Uterus (tissue), 4 donors: ENCODE results near the gene EIF4E2. TPM values are rescaled to one million over a fixed set of nuclear protein-coding genes. Genes with fewer than 3 reads are reported as not detected.

Source experiments
- DNase-seq, 2 donors: peaks; one replicate each; pipeline ENCODE4 v3.0.0-alpha.2; 2019 to 2020
- H3K27ac ChIP-seq, 2 donors: fragments of 200-600 bp; sonication (generic); 1 replicate in 1 of 2; 2 replicates in 1 of 2; pipeline ENCODE4 v1.5.1; 2016 to 2018
- H3K27me3 ChIP-seq, 2 donors: fragments of 200-600 bp; sonication (generic); one replicate each; pipeline ENCODE4 v1.5.1; 2018 to 2019; ENCODE audit warnings: control low read depth in 1 of 2
- H3K36me3 ChIP-seq, 2 donors: fragments of 200-600 bp; sonication (generic); one replicate each; pipeline ENCODE4 v1.5.1; 2019; ENCODE audit warnings: control low read depth in 1 of 2
- H3K4me1 ChIP-seq, 2 donors: fragments of 200-600 bp; sonication (generic); one replicate each; pipeline ENCODE4 v1.5.1; 2018 to 2019; ENCODE audit warnings: control low read depth in 1 of 2
- H3K4me3 ChIP-seq, 2 donors: fragments of 200-600 bp; sonication (generic); 1 replicate in 1 of 2; 2 replicates in 1 of 2; pipeline ENCODE4 v1.5.1; 2018 to 2019; ENCODE audit warnings: mild to moderate bottlenecking in 1 of 2
- H3K9me3 ChIP-seq, 2 donors: fragments of 200-600 bp; sonication (generic); one replicate each; pipeline ENCODE4 v1.5.1; 2019; ENCODE audit warnings: control low read depth in 1 of 2
- CTCF ChIP-seq, 4 experiments: fragments of 200-600 bp in 2 of 4; fragments of 450-650 bp in 2 of 4; sonication (generic) in 2 of 4; IDR thresholded peaks; one replicate each; pipeline ENCODE4 v1.5.1; 2016 to 2019; ENCODE audit warnings: antibody characterized with exemption in 4 of 4, mild to moderate bottlenecking in 2 of 4, moderate library complexity in 1 of 4
- POLR2A ChIP-seq, 2 donors: fragments of 450-650 bp; IDR thresholded peaks; one replicate each; pipeline ENCODE4 v1.6.1; 2016; ENCODE audit warnings: antibody characterized with exemption in 2 of 2, mild to moderate bottlenecking in 1 of 2, moderate library complexity in 1 of 2
- intact Hi-C: fragments of 100-400 bp; cut with DNase I; formaldehyde crosslinking; loops from one replicate; pipeline ENCODE4 v1.15.1; 2023; ENCODE audit warnings: low total_unique reads
- total RNA-seq, 4 donors: library from RNA; depleted of rRNA in 3 of 4; stranded (reverse); fragments of >200 nt in 3 of 4; gene quantifications; one replicate each; pipeline versions ENCODE4 v1.1.0 to v1.2.4, GENCODE V29; 2014 to 2023
- donor health status: DM: yes; HTN: yes; CAD: no.

Gene EIF4E2
- total RNA-seq, 4 donors from 2014 or later, result 24.3 to 195 (median 56.6) TPM

- intact Hi-C loops, result no loop called here
- Histone ChIP-seq H3K4me3 (no peak overlapping the region), H3K27me3 (no peaks in the 10 kb centered on the region), H3K9me3 (no peaks in the 10 kb centered on the region), H3K4me1 (no peaks in the 10 kb centered on the region), H3K36me3 (no peaks in the 10 kb centered on the region), H3K27ac (no peak overlapping the region)
- no peak for DNase-seq
- TF ChIP-seq POLR2A (IDR thresholded peaks at IDR 0.05), result no peak
- no peak for TF ChIP-seq CTCF (IDR thresholded peaks at IDR 0.05)
Measured at GRCh38 chr2:232533944-232534710, 16.4 kb upstream of the EIF4E2 start.

- Histone ChIP-seq H3K36me3 (no peaks in the 10 kb centered on the region), H3K27ac (no peak overlapping the region), H3K27me3 (no peaks in the 10 kb centered on the region), H3K9me3 (no peaks in the 10 kb centered on the region), H3K4me1 (no peaks in the 10 kb centered on the region), H3K4me3 (no peak overlapping the region)
- no peak for DNase-seq
- no peak for TF ChIP-seq POLR2A (IDR thresholded peaks at IDR 0.05)
- no peak for TF ChIP-seq CTCF (IDR thresholded peaks at IDR 0.05)
- intact Hi-C loops, result no loop called here
Measured at GRCh38 chr2:232534940-232535651, 15.4 kb upstream of the EIF4E2 start.

DNA sequence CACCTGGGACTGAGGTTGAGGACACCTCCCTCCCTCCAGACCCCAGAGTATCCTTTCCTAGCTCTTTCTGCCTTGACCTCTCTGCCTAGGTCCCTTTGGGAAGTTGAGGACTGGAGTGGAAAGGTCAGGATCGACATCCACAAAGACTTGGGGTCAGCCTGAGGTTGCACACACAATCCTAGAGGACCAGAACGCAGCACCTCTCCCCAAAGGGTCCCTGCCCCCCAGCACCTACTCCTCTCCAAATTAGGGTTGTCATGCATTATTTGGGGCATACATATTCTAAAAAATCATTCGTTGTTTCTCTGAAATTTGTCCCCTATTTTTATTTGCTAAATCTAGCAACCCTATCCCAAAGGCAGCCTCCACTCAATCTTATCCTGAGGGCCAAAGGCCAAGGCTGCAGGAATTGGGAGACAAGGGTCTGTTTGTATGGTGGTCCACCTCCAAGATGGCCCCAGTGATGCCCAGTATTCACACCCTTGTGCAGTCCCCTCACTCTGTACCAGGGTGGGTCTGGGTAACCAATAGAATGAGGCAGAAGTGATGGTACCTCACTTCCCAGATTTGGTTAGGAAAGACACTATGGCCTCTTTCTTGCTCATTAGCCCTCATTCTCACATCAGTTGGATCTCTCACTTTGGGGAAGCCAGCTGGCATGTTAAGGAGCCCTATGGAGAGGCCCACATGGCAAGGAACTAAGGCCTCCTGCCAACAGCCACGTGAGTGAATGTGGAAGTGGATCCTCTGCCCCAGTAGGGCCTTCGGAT, 14.5 kb upstream of the EIF4E2 start:
- DNase-seq, result no peak
- intact Hi-C loops, result no loop called here

GRCh38 chr2:232537079-232537478, 13.4 kb upstream of the EIF4E2 start:
- no peaks in the 10 kb centered on the region for H3K27me3 ChIP-seq
- H3K9me3 ChIP-seq, result no peaks in the 10 kb centered on the region
- no peaks in the 10 kb centered on the region for H3K4me1 ChIP-seq
- no peak overlapping the region for H3K4me3 ChIP-seq
- no peak for DNase-seq
- TF ChIP-seq CTCF (IDR thresholded peaks at IDR 0.05) (no peak), POLR2A (IDR thresholded peaks at IDR 0.05) (no peak)
- no peak overlapping the region for H3K27ac ChIP-seq
- intact Hi-C loops, result no loop called here
- no peaks in the 10 kb centered on the region for H3K36me3 ChIP-seq

More for the DNA sequence above, 14.5 kb upstream of the EIF4E2 start:
- Histone ChIP-seq H3K27ac (no peak overlapping the region), H3K4me3 (no peak overlapping the region), H3K9me3 (no peaks in the 10 kb centered on the region), H3K4me1 (no peaks in the 10 kb centered on the region), H3K27me3 (no peaks in the 10 kb centered on the region), H3K36me3 (no peaks in the 10 kb centered on the region)
- TF ChIP-seq CTCF (IDR thresholded peaks at IDR 0.05) (no peak), POLR2A (IDR thresholded peaks at IDR 0.05) (no peak)
